CD4-positive, alpha-beta T cell treated with Interleukin-1 beta for 1 hour (primary cell): ENCODE data around the gene CACNB1.
A peak's percentile ranks its signal among the peaks of the same experiment; 100 is the strongest.

ENCODE experiments used
- DNase-seq, 2 donors: peaks; one replicate each; pipeline ENCODE4 v3.0.0-alpha.2; 2020 to 2022

Gene CACNB1

DNA sequence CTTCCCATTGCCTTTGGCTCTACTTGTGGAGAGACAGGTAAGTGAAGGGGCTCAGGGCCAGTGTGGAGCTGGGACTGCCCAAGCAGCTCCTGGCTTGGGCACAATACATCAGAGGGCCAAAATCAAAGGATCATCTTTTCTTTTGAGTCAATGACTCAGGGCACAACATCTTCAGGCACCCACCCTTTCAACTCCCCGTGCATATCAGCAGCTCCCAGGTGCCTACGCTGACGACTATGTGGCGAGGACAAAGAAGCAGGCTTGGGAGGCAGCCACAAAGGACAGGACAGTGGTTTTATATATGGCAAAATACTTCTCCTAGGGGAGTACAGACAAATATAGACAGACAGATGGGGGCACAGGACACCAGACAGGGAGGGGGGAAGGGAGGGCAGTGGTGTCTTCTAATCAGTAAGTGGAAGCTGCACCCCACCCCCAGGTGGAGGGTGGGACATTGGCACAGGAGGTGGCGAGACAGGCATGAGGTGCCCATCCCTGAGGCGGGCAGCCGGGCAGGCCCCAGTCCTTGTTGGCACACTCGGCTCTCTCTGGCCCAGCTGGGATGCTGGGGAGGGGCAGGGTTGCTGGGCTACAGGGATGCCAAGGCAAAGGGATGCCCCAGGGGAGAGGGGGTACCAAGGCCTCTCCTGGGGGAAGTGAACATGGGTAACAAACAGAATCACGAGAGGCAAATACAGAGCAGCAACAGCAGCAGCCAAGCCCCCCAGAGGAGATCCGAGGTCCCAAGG lies 23.8 kb downstream of the CACNB1 start:
- no peak for DNase-seq

DNA sequence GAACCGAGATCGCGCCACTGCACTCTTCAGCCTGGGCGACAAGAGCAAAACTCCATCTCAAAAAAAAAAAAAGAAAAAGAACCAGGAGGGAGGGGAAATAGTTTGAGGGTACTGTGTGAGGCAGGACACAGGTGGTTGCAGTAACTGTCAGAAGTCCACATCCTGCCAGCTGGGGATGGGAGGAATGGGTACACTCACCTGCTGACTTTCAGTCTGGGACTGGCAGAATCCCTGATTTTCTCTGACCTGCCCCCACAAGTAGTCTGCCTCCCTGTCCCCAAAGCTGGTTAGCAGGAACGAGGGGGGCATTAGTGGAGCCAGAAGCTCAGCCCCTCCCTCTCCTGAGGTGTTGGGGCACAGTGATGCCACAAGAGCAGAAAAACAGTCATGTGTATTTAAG lies 24.4 kb downstream of the CACNB1 start:
- no peak for DNase-seq

DNA sequence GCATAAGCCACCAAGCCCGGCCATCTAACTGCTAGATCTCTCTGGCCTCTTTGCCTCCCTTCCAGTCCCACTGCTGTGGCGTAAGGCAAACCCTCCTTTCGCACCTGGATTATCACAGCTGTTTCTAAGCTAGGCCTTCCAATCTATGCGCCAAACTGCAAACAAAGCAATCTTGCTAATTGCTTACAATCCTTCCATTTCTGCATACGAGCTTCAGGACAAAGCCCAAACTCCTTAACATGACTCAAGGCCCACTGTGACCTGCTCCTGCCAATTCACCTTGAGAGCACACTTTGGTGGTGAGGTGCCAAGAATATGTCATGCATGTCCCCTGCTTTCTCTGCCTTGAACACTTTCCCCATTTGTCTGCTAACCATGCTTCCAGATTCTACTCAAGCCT lies 25.5 kb downstream of the CACNB1 start:
- DNase-seq: no peak

DNA sequence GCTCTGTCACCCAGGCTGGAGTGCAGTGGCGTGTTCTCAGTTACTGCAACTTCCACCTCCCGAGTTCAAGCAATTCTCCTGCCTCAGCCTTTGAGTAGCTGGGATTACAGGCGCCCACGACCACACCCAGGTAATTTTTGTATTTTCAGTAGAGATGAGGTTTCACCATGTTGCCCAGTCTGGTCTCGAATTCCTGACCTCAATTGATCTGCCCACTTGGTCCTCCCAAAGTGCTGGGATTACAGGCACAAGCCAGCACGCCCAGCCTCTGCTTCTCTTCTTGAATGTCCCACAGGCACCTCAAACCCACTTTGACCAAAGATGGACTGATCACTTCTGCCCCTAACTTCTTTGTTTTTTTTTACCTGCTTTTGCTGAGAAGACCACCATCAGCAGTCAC lies 26.9 kb downstream of the CACNB1 start:
- DNase-seq: no peak

DNA sequence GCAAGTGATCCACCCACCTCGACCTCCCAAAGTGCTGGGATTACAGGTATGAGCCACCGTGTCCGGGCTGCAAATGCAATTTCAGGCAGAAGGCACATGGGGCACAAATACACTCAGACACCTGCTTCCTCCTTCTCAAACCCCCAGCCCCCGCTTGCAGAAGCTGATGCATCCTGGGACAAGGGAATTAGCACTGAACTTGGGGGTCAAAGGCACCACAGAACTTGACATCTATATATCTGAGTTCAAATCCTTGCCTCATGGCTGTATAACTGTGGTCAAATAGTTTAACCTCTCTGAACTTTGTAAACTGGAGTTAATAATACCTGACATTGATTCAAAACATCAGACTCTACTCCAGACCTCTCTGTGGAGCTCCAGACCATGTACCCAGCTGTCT lies 27.4 kb downstream of the CACNB1 start:
- DNase-seq: no peak

DNA sequence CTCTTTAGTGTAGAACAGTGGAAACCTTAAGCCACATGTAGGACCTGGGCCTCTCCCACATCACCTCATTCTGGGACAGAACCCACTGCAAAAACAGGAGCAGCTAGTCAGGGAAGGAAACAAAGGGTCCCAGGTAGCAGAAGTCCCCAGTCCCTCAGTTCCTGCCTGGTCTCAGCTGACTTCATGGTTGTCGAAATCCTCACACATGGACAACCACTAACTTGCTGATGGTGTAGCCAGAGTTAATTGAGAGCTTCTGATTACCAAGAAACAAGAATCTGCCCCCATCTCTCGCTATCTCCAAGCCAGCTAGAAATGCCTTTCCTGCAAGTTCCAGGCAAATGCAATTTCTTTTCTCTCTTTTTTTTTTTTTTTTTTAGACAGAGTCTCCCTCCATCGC lies 28.0 kb downstream of the CACNB1 start:
- DNase-seq: no peak

DNA sequence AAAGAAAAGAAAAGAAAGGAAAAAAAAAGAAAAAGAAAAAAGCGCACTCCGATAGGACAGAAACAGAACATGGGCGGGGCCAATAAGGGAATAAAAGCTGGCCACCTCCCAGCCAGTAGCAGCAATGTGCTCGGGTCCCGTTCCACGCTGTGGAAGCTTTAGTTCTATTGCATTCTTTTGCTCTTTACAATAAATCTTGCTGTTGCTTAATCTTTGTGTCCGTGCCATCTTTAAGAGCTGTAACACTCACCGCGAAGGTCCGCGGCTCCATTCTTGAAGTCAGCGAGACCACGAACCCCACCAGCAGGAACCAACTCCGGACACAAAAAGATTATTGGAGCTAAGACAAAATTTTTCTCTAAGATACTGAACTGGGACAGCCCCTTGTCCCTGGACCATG lies 28.4 kb downstream of the CACNB1 start:
- DNase-seq: no peak

DNA sequence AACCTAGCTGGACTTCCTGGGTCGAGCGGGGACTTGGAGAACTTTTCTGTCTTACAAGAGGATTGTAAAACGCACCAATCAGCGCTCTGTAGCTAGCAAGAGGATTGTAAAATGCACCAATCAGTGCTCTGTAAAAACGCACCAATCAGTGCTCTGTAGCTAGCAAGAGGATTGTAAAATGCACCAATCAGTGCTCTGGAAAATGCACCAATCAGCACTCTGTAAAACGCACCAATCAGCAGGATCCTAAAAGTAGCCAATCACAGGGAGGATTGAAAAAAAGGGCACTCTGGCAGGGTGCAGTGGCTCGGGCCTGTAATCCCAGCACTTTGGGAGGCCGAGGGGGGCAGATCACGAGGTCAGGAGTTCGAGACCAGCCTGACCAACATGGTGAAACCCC lies 29.0 kb downstream of the CACNB1 start:
- peak in 1 of 2 donors; percentile 11 for DNase-seq

DNA sequence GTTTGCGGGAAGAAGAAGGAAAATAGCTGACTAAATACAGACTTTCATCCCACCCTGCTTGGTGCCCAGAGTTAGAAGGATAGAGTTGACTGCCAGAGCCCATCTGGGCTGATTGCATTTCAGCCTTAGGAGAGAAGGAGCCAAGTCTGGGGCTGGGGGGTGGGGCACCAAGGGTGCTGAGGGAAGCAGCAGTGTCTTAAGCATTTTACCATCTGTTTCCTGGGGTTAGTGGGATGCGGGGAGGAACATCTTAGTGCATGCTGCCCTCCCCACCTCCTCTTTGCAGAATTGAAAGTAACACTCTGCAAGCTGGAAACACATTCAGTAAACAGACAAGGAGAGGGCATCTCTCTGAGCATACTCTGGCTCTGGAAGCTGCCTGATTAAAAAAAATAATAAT lies 30.0 kb downstream of the CACNB1 start:
- peak in 1 of 2 donors; percentile 24 for DNase-seq

DNA sequence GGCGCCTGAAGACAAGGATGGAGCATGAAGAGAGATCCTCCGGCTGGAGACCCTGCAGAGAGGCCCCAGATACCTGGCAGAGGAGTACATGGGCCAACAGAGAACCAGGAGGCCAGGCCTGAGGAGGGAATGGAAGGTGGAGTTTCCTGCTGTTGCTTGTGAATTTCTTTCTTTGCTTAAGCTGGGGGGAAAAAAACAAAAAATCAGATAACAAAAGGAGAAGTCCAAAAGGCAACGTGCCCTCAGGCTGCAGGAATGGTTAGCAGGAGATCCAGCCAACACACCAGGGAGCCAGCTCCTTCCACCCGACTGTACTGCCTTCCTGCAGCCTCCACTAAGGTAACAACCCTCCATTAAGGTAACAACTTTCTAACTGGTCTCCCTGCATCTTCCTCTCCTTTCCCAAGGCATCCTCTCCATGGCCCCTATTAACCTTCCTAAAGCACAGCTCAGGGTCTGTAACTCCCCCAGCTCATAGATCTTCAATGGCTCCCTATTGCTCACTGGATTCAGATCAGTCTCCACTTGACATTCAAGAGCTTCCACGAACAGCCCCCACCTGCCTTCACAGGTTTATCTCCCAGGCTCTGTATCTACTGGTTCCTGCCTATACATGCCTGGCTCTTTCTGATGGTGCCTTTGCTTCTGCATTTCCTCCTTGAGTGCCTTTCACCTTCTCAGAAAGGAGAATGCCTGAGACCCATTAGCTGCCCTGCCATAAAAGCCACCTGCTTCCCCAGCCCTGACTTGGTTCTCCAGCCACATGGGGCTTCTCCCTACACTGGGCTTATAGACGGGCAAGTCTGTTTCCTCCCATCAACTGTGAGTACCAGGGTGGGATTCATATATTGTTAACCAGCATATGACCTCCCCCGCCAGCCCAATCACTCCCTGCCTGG lies 30.8 kb downstream of the CACNB1 start:
- no peak for DNase-seq

DNA sequence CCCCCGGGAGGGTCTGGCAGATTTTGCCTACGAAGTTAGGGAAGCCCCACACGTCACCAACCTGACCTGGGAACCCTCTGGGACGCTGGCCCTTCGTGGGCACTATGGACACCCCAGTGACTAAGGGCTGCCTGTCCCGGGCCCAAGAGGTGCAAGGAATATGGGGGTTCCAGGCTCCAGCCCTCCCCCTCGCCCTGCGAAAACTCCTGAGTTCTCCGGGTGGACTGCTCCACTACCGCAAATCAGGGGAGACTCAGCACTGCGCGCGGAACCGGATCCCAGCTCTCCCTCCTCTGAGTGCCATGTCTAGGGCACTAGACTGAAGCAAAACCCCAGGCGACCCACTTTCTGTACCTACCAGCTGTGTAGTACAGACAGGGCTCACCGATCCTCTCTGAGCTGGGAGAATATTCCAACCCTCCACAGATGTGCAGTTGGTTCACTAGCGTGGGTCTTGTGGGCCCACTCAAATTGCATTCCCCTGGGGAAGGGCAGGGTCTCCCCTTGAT lies 31.6 kb downstream of the CACNB1 start, which contains the start of gene ARL5C:
Gene ARL5C (minus strand): TSS at position 321 of the 509 bp plus-strand sequence. CDS start 401 bp downstream, outside the sequence.
- DNase-seq: no peak

DNA sequence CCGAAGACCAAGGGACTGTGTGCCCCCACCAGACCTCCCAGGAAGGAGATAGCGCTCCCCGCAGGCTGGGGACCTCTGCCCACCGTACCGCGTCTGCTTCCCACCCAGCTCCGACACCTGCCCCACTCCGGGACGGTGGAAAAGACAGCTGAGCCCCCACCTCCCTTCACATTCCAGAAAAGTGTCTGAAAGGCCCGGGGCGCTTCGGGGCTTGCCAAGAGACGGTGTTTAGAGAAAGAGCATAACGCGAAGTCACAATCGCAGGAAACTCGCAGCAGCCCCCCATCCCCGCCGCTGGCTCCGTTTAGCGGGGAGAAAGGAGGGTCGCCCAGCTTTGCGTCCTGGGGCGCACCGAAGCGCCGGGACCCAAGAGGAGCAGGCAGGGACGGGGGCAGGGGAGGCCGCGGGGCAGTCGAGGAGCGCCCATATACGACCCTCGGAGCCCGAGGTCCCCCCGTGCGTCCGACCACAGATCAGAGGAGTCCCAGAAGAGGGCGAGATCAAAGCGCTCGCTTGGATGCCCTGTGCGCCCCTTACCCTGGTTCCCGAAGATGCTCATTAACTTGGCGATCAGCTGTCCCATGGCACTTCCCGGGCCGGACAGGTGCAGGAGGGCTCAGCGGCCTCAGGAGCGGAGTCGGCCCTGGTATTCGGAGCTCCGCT lies 32.2 kb downstream of the CACNB1 start:
- DNase-seq: no peak

DNA sequence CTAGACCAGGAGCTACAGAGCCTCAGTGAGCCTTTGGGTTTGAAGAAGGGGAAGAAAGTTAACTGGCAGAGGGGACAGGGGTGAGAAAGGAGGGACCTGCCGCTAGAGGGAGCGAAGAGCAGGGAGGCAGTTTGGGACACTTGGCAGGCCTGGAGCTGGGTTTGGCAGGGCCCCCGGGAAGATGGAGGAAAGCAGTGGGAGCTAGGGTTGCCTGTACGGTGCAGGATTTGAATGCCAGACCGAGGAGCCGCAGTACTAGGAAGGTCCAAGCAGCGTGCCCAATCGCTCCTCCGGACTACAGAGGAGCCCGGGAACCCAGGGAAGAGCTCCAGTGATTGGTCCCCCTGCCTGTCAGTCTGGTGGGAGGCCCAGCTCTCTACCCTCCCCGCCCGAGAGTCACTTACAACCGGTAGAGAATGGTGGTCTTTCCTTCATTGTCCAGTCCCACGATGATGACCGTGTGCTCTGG lies 32.8 kb downstream of the CACNB1 start:
- peak; percentile 79 to 81 for DNase-seq

DNA sequence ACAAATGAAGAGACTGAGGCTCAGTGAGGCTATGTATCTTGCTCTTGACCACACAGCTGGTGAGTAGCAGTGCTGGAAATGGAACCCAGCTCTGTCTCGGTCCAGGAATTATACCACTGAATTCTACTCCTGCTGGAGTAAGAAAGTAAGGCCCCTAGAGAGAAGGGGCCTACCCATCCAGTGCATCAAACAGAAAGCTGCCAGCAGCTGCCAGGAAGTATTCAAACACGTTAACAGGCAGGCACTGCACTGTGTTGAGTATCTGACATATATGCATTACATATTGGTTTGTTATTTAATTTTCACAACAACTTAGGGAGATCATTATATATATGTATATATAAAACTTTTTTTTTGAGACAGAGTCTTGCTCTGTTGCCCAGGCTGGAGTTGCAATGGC lies 35.5 kb downstream of the CACNB1 start:
- no peak for DNase-seq

DNA sequence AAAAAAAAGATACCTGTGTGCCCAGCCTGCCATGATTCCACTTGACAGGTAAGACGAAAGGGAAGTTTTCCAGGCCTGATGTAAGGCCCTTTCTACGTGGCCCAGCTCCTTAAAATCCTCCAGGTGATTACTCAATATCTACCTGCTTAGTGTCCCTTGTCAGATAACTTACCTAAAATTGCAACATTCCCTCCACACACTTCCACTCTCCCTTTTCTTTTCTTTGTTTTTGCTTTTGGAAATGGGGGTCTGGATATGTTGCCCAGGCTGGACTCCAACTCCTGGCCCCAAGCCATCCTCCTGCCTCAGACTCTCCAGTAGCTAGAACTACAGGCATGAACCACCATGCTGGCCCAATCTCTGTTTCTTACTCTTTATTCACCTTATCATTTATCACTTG lies 38.8 kb downstream of the CACNB1 start:
- no peak for DNase-seq

DNA sequence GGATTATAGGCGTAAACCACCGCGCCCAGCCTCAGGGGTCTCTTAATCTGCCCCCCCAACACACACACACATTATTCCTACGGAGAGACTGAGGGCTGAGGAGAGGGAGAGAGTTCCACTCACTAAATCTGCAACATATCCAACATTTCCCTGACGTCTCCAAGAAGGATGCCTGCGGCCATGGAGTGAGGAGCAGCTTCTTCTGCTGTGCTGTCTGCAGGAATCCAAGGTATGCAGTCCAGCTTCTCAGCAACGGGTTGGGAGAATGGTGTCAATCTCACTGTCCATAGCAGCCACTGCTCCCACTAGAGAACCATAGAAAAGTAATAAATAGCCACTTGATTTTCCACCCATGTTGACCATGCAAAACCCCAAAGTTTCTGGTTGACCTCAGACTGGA lies 41.0 kb downstream of the CACNB1 start:
- DNase-seq: no peak

DNA sequence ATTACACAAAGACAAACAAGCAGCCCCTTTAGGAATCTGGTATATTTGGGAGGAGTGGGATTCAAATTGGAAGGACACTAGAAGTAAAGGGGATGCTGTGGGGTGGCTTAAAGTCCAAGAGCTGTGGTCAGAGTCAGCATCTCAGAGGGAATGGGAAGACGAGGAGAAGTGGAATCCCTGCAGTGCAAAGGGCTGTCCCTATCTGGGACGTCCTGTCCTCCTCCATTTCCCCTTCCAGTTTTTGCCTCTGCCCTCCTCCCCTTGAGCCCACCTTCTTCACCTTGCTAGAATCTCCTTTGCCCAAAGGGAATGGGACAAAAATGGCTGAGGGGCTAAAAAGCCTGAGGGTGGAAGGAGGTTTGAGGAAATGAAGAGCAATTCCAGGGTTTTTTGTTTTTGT lies 41.8 kb downstream of the CACNB1 start:
- DNase-seq: no peak

DNA sequence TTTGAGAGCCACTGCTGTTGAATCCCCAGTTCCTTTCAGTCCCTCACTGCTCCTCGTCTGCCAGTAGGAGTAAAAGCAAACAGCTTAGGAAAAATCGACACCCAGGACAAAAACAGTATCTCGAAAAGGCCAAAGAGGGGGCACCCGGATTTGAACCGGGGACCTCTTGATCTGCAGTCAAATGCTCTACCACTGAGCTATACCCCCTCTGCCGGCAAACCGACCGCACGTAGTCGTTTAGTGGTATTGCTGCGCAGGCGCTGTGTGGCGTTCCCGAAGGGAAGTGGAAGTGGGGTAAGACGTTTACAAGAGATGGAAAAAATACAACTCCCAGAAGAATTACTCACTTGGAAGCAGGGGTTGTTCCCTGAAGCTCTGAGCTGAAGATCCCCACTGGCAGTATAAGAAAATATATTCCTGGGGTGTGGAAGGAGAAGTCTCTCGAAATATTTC lies 43.8 kb downstream of the CACNB1 start:
- peak; percentile 91 to 94 for DNase-seq

DNA sequence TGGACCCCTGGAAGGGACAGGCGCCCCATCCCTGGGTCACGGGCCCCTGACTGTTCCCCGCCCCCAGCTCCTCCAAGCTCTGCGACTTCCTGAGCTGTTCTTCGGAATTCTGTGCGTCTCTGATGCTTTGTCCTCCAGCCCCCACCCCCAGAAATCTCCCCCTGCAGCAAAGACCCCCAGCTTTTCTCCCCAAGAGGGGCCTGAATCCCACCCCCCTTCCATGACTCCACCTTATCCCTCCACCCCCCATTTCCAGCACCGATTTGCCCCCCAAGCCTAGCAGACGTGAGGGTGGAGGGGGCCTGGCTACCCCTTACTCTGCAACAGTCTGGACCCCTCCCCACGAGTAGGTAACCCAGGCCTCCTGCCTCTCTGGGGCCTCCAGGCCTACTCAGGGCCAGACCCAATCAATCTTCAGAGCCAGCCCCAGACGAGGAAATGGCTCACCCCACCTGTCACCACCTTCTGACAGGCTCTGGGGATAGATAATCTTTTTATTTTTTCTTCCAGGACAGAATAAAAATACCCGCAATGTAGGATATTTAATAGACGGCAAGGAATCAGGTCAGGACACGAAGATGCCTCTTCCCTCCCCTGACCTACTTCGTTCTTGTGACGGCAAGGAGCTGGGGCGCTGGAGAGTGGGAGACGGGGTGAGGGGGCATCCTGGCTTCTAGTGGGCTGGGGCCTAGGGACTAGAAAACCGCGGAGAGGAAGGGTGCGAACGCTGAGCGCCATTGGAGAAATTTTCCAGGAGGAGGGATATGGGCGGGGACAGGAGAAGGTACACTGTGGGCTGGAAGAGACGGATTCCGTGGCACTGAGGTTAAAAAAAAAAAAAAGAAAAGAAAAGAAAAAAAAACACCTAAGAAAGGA lies 45.3 kb downstream of the CACNB1 start:
- DNase-seq: peak; percentile 23 to 40

DNA sequence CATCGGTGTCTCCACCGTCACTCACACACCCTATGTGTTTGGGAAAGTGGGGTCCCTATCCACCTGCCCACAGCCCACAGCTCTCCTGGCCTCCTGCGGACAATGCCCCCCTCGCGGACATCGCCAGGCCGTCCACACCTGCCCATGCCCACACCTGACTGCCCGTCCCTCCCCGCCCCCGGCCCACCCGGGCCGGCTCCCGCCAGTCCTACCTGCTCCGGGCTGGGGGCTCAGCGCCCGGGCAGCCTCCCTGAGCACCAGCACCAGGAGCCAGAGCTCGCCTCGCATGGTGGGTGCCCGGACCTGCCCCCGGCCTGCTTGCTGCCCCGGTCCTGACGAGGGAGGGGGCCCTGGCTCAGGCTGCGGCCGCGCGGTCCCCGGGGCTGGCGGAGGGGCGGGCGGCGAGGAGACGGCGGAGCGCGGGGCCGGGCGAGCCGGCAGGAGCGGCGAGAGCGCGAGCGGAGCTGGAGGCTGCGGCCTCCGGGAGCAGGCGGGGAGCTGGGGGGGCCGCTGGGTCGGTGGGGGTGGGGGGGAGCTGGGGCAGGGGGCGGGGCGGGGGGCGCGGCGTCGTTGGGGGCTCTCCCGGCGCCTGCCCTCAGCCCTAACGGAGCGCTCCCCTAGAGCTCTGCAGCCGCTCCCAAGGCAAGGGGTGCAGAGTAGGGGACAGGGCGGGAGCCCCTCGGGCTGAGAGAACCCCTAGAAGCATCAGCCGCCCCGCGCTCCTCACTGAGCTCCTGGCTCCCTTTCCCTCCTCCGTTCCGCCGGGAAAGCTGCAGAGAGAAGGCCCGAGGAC lies 46.1 kb downstream of the CACNB1 start, which contains the start of gene PLXDC1:
Gene PLXDC1 (minus strand): TSS at position 488 of the 793 bp plus-strand sequence. CDS start 200 bp downstream, at position 288.
- peak in 1 of 2 donors; percentile 23 for DNase-seq

DNA sequence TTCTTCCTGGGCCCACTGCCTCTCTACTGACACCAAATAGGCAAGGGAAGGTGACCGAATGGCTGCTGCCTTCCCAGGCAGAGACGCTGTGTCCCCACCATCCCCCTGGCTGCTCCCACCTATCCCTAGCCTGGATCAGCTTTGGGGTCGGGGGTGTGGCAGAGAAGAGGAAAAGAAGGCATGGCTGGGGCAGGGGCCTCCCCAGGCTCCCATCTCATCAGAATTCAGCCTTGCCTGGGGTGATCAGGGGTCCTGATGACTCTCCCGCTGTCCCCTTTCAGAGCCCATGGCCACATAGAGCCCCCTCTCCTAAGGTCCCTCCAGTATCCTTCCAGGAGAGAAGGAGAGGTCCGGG lies 46.7 kb downstream of the CACNB1 start:
- DNase-seq: no peak
